HEK293T (cell line): ENCODE measurements around the gene SLC27A1.
A peak's percentile ranks its signal among the peaks of the same experiment; 100 is the strongest.

Experiments used
- CTCF ChIA-PET: fragments of 350-600 bp; formaldehyde crosslinking; extraction: SDS; loops from one replicate; lab custom pipeline; 2021; ENCODE audit warnings: antibody characterized with exemption, inconsistent platforms; lab: Yijun Ruan, JAX
- POLR2A ChIA-PET: fragments of 350-600 bp; formaldehyde crosslinking; extraction: SDS; loops from one replicate; lab custom pipeline; 2020; ENCODE audit warnings: antibody characterized with exemption, inconsistent platforms; lab: Yijun Ruan, JAX
- DNase-seq: peaks from one replicate; pipeline ENCODE4 v3.0.0; 2012; ENCODE audit warnings: mixed read lengths; ENCODE audit errors: extremely low spot score
- ARNT ChIP-seq: fragments of 450-650 bp; IDR thresholded peaks from 2 replicates; pipeline ENCODE4 v1.6.1; 2017; ENCODE audit warnings: mild to moderate bottlenecking
- BHLHE40 ChIP-seq: fragments of 450-650 bp; IDR thresholded peaks from 2 replicates; pipeline ENCODE4 v1.6.1; 2016; ENCODE audit warnings: mild to moderate bottlenecking, moderate library complexity, borderline replicate concordance
- CTBP1 ChIP-seq: fragments of 450-650 bp; IDR thresholded peaks from 2 replicates; pipeline ENCODE4 v1.6.1; 2016; ENCODE audit warnings: borderline replicate concordance
- ELF4 ChIP-seq: fragments of 450-650 bp; IDR thresholded peaks from 2 replicates; pipeline ENCODE4 v1.6.1; 2017; ENCODE audit warnings: antibody characterized with exemption
- FOXA1 ChIP-seq: fragments of 450-650 bp; IDR thresholded peaks from 2 replicates; pipeline ENCODE4 v1.6.1; 2016; ENCODE audit warnings: mild to moderate bottlenecking
- FOXK2 ChIP-seq: fragments of 450-650 bp; IDR thresholded peaks from 2 replicates; pipeline ENCODE4 v1.6.1; 2016; ENCODE audit warnings: mild to moderate bottlenecking
- FOXM1 ChIP-seq: fragments of 450-650 bp; IDR thresholded peaks from 2 replicates; pipeline ENCODE4 v1.6.1; 2017; ENCODE audit warnings: mild to moderate bottlenecking, borderline replicate concordance
- HDGF ChIP-seq: fragments of 450-650 bp; IDR thresholded peaks from 2 replicates; pipeline ENCODE4 v1.6.1; 2017; ENCODE audit warnings: antibody characterized with exemption, borderline replicate concordance
- L3MBTL2 ChIP-seq: fragments of 450-650 bp; conservative IDR thresholded peaks from 2 replicates; pipeline ENCODE4 v1.6.1; 2016; ENCODE audit warnings: mild to moderate bottlenecking
- LEF1 ChIP-seq: fragments of 450-650 bp; IDR thresholded peaks from 2 replicates; pipeline ENCODE4 v1.6.1; 2017; ENCODE audit warnings: mild to moderate bottlenecking, borderline replicate concordance
- NFRKB ChIP-seq: fragments of 450-650 bp; IDR thresholded peaks from 2 replicates; pipeline ENCODE4 v1.6.1; 2016; ENCODE audit warnings: mild to moderate bottlenecking, moderate library complexity
- PKNOX1 ChIP-seq: fragments of 450-650 bp; IDR thresholded peaks from 2 replicates; pipeline ENCODE4 v1.6.1; 2016
- SP1 ChIP-seq: fragments of 450-650 bp; IDR thresholded peaks from 2 replicates; pipeline ENCODE4 v1.6.1; 2017
- SUZ12 ChIP-seq: fragments of 450-650 bp; IDR thresholded peaks from 2 replicates; pipeline ENCODE4 v1.6.1; 2016; ENCODE audit warnings: mild to moderate bottlenecking
- TARDBP ChIP-seq: fragments of 450-650 bp; IDR thresholded peaks from 2 replicates; pipeline ENCODE4 v1.6.1; 2016
- ZNF384 ChIP-seq: fragments of 450-650 bp; IDR thresholded peaks from 2 replicates; pipeline ENCODE4 v1.6.1; 2016

Gene SLC27A1

GRCh38 chr19:17470068-17470841 is at the start of gene SLC27A1:
TSS of gene SLC27A1 (plus strand) at chr19:17470524. CDS start at chr19:17470541, 17 bp downstream.
- TF ChIP-seq PKNOX1: peak; percentile 98
- TF ChIP-seq TARDBP: no peak
- TF ChIP-seq ELF4: no peak
- peak; percentile 94 for DNase-seq
- ChIA-PET POLR2A (interaction anchor here (1.0 to 1.3 kb wide), 3 partner anchors 10 to 136 kb away, joined by 3 to 5 read pairs (median 4); partner anchors contain the start of genes NXNL1 and PGLS), CTCF (interaction anchor here (0.6 to 1.3 kb wide), 2 partner anchors 26 to 41 kb away, joined by 3 to 8 read pairs; partner anchors contain the start of gene PGLS)

DNA sequence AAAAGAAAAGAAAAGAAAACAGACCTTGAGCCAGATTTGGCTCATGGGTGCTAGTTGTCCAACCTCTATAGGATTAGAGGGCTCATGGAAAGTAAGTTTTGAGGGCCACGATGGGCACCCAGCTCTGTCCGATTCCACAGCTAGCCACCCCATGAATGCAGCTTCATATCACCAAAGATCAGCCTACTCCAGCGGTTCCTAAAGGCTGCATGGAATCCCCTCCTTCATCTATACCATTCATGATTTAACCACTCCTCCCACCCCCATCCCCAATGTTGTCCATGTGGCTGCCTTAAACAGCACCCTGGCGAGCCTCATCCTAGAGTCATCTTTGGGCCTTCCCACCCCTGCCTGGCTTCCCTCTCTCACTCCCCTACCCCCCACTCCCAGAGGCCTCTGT is 48.4 kb upstream of the SLC27A1 start:
- CTCF ChIA-PET: no interaction called here
- TF ChIP-seq ARNT: no peak
- TF ChIP-seq SP1: no peak
- TF ChIP-seq LEF1: no peak
- TF ChIP-seq BHLHE40: no peak
- TF ChIP-seq FOXA1: no peak
- POLR2A ChIA-PET: no interaction called here
- no peak for DNase-seq

- TF ChIP-seq L3MBTL2 (no peak), ZNF384 (no peak), ARNT (no peak), SP1 (no peak), HDGF (no peak), FOXM1 (no peak), FOXA1 (no peak), NFRKB (no peak), LEF1 (no peak), FOXK2 (no peak), PKNOX1 (no peak), TARDBP (no peak), ELF4 (no peak), BHLHE40 (no peak), CTBP1 (no peak), SUZ12 (no peak)
- DNase-seq: no peak
- ChIA-PET POLR2A (no interaction called here), CTCF (interaction anchor here (0.6 kb wide), 1 partner anchor 42 kb away, joined by 5 read pairs; no protein-coding TSS in a partner anchor)
These were observed 46.7 kb upstream of the SLC27A1 start for GRCh38 chr19:17423429-17424208.

DNA sequence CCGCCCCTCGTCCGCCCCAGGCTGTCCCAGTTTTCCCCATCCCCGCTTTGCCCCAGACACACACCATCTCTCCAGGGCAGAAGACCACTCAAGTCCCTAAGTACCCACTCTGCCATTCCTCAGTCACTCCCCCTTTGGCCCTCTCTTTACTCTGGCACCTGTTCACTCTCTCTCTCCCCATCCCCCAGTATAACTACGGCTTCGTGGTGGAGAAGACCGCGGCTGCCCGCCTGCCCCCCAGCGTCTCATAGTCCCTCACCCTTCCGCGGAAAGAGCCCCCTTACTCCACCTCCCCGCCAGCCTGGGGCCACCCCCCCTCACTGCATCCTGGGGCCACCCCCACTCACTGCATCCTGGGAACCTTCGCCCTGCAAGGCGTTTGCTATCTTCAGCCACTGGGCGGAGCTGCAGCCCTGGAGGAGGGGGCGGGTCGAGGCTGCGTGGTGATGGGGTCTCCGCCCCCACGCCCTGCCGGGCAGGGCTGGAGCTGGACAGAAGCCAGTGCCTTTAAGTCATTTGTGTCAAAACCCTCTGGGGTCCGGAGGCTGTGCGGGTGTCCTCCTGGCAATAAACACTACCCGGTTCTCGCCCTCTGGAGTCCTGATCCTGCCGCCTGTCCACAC is 45.5 kb upstream of the SLC27A1 start:
- POLR2A ChIA-PET: interaction anchor here (0.7 kb wide), 1 partner anchor 12 kb away, joined by 3 read pairs; no protein-coding TSS in a partner anchor
- peak; percentile 76 for DNase-seq
- CTCF ChIA-PET: interaction anchor here (0.6 to 1.2 kb wide), 3 partner anchors 24 to 60 kb away, joined by 3 to 6 read pairs (median 3); partner anchors contain the start of gene TMEM221
- TF ChIP-seq CTBP1: no peak
- TF ChIP-seq PKNOX1: no peak
- TF ChIP-seq L3MBTL2: no peak
- TF ChIP-seq ZNF384: no peak
- TF ChIP-seq NFRKB: no peak
- no peak for TF ChIP-seq SUZ12

- no peak for TF ChIP-seq LEF1
- no peak for TF ChIP-seq ZNF384
- no peak for TF ChIP-seq PKNOX1
- no peak for TF ChIP-seq ELF4
- TF ChIP-seq BHLHE40: no peak
- TF ChIP-seq HDGF: no peak
- TF ChIP-seq FOXK2: no peak
- no peak for TF ChIP-seq SUZ12
- no peak for TF ChIP-seq ARNT
- no peak for TF ChIP-seq SP1
- TF ChIP-seq TARDBP: no peak
- POLR2A ChIA-PET: interaction anchor here (1.4 kb wide), 1 partner anchor 10 kb away, joined by 4 read pairs; the partner anchor contains the start of gene MVB12A
- CTCF ChIA-PET: interaction anchor here (0.6 to 1.3 kb wide), 3 partner anchors 12 to 503 kb away, joined by 3 to 6 read pairs (median 4); partner anchors contain the start of genes CCDC124 and TMEM221
- DNase-seq: no peak
These were observed 40.6 kb upstream of the SLC27A1 start for GRCh38 chr19:17429641-17430113.
